ENCODE data around the gene MXRA8.
"Not testable (repeated sequence)": the region's sequence is repeated elsewhere in the genome, so short reads cannot be mapped to it uniquely, and the experiment has no call there.

Gene MXRA8

GRCh38 chr1:1390675-1391074, 32.3 kb upstream of the MXRA8 start:
- no peaks in the 10 kb centered on the region for H3K4me1 ChIP-seq (ENCODE audit: control insufficient read depth, insufficient read depth, low read length, poor library complexity, severe bottlenecking)
- H3K4me3 ChIP-seq (ENCODE audit: extremely low read depth, insufficient read depth, low read length, poor library complexity, severe bottlenecking): no peak overlapping the region
- H3K36me3 ChIP-seq (ENCODE audit: control insufficient read depth, insufficient read depth, low read length): peaks cover 100% of the 10 kb centered on the region
- no peaks in the 10 kb centered on the region for H3K9me3 ChIP-seq (ENCODE audit: control insufficient read depth, low read length)
- H3K27ac ChIP-seq (ENCODE audit: low read depth, low read length, severe bottlenecking): no peak overlapping the region
- WGBS, 2 experiments (ENCODE audit: insufficient coverage in 2 of 2): 92 to 98% methylated on average over 11 to 12 of the region's 12 CpGs

GRCh38 chr1:1388078-1388472, 29.7 kb upstream of the MXRA8 start:
- peaks cover 87% of the 10 kb centered on the region for H3K36me3 ChIP-seq (ENCODE audit: control insufficient read depth, insufficient read depth, low read length)
- H3K27ac ChIP-seq (ENCODE audit: low read depth, low read length, severe bottlenecking): no peak overlapping the region
- H3K4me3 ChIP-seq (ENCODE audit: extremely low read depth, insufficient read depth, low read length, poor library complexity, severe bottlenecking): no peak overlapping the region
- no peaks in the 10 kb centered on the region for H3K9me3 ChIP-seq (ENCODE audit: control insufficient read depth, low read length)
- no peaks in the 10 kb centered on the region for H3K4me1 ChIP-seq (ENCODE audit: control insufficient read depth, insufficient read depth, low read length, poor library complexity, severe bottlenecking)
- WGBS, 2 experiments (ENCODE audit: insufficient coverage in 2 of 2): 94 to 98% methylated on average over 10 to 13 of the region's 16 CpGs

- Histone ChIP-seq H3K4me3 (ENCODE audit: extremely low read depth, insufficient read depth, low read length, poor library complexity, severe bottlenecking) (no peak overlapping the region), H3K36me3 (ENCODE audit: control insufficient read depth, insufficient read depth, low read length) (peaks cover 80% of the 10 kb centered on the region), H3K9me3 (ENCODE audit: control insufficient read depth, low read length) (no peaks in the 10 kb centered on the region), H3K4me1 (ENCODE audit: control insufficient read depth, insufficient read depth, low read length, poor library complexity, severe bottlenecking) (no peaks in the 10 kb centered on the region), H3K27ac (ENCODE audit: low read depth, low read length, severe bottlenecking) (no peak overlapping the region)
- WGBS, 2 experiments (ENCODE audit: insufficient coverage in 2 of 2): 96% methylated on average over 39 to 48 of the region's 50 CpGs
Observed at GRCh38 chr1:1387098-1388077, 29.0 kb upstream of the MXRA8 start.

- no peak overlapping the region for H3K4me3 ChIP-seq (ENCODE audit: extremely low read depth, insufficient read depth, low read length, poor library complexity, severe bottlenecking)
- H3K27ac ChIP-seq (ENCODE audit: low read depth, low read length, severe bottlenecking): no peak overlapping the region
- H3K4me1 ChIP-seq (ENCODE audit: control insufficient read depth, insufficient read depth, low read length, poor library complexity, severe bottlenecking): no peaks in the 10 kb centered on the region
- WGBS, 2 experiments (ENCODE audit: insufficient coverage in 2 of 2): 95 to 98% methylated on average over 6 to 8 of the region's 8 CpGs
- no peaks in the 10 kb centered on the region for H3K9me3 ChIP-seq (ENCODE audit: control insufficient read depth, low read length)
- peaks cover 73% of the 10 kb centered on the region for H3K36me3 ChIP-seq (ENCODE audit: control insufficient read depth, insufficient read depth, low read length)
Observed at GRCh38 chr1:1385931-1386330, 27.6 kb upstream of the MXRA8 start.

GRCh38 chr1:1385339-1385738, 27.0 kb upstream of the MXRA8 start:
- peaks cover 67% of the 10 kb centered on the region for H3K36me3 ChIP-seq (ENCODE audit: control insufficient read depth, insufficient read depth, low read length)
- WGBS, 2 experiments (ENCODE audit: insufficient coverage in 2 of 2): 93% methylated on average over 23 of the region's 29 CpGs
- not testable (repeated sequence) for H3K4me1 ChIP-seq (ENCODE audit: control insufficient read depth, insufficient read depth, low read length, poor library complexity, severe bottlenecking)

GRCh38 chr1:1381294-1381693, 22.9 kb upstream of the MXRA8 start:
- 79 to 81% methylated on average over 7 to 8 of the region's 8 CpGs for WGBS, 2 experiments (ENCODE audit: insufficient coverage in 2 of 2)
- H3K4me1 ChIP-seq (ENCODE audit: control insufficient read depth, insufficient read depth, low read length, poor library complexity, severe bottlenecking): no peaks in the 10 kb centered on the region

More at GRCh38 chr1:1385339-1385738, 27.0 kb upstream of the MXRA8 start:
- H3K4me3 ChIP-seq (ENCODE audit: extremely low read depth, insufficient read depth, low read length, poor library complexity, severe bottlenecking); H3K9me3 ChIP-seq (ENCODE audit: control insufficient read depth, low read length); H3K27ac ChIP-seq (ENCODE audit: low read depth, low read length, severe bottlenecking): not testable (repeated sequence)

GRCh38 chr1:1380860-1381259, 22.5 kb upstream of the MXRA8 start:
- Histone ChIP-seq H3K4me1 (ENCODE audit: control insufficient read depth, insufficient read depth, low read length, poor library complexity, severe bottlenecking) (peaks cover 2% of the 10 kb centered on the region), H3K27ac (ENCODE audit: low read depth, low read length, severe bottlenecking) (no peak overlapping the region), H3K9me3 (ENCODE audit: control insufficient read depth, low read length) (no peaks in the 10 kb centered on the region), H3K4me3 (ENCODE audit: extremely low read depth, insufficient read depth, low read length, poor library complexity, severe bottlenecking) (no peak overlapping the region), H3K36me3 (ENCODE audit: control insufficient read depth, insufficient read depth, low read length) (peaks cover 28% of the 10 kb centered on the region)
- WGBS, 2 experiments (ENCODE audit: insufficient coverage in 2 of 2): 95 to 98% methylated on average over 16 of the region's 16 CpGs

More at GRCh38 chr1:1381294-1381693, 22.9 kb upstream of the MXRA8 start:
- H3K9me3 ChIP-seq (ENCODE audit: control insufficient read depth, low read length): no peaks in the 10 kb centered on the region
- peaks cover 32% of the 10 kb centered on the region for H3K36me3 ChIP-seq (ENCODE audit: control insufficient read depth, insufficient read depth, low read length)
- no peak overlapping the region for H3K4me3 ChIP-seq (ENCODE audit: extremely low read depth, insufficient read depth, low read length, poor library complexity, severe bottlenecking)
- no peak overlapping the region for H3K27ac ChIP-seq (ENCODE audit: low read depth, low read length, severe bottlenecking)

- 95 to 97% methylated on average over 13 of the region's 16 CpGs for WGBS, 2 experiments (ENCODE audit: insufficient coverage in 2 of 2)
Observed at GRCh38 chr1:1377540-1378205, 19.3 kb upstream of the MXRA8 start.

GRCh38 chr1:1376551-1377226, 18.3 kb upstream of the MXRA8 start:
- no peak overlapping the region for H3K4me3 ChIP-seq (ENCODE audit: extremely low read depth, insufficient read depth, low read length, poor library complexity, severe bottlenecking)
- H3K36me3 ChIP-seq (ENCODE audit: control insufficient read depth, insufficient read depth, low read length): peaks cover 27% of the 10 kb centered on the region
- no peak overlapping the region for H3K27ac ChIP-seq (ENCODE audit: low read depth, low read length, severe bottlenecking)
- H3K9me3 ChIP-seq (ENCODE audit: control insufficient read depth, low read length): no peaks in the 10 kb centered on the region
- peaks cover 7% of the 10 kb centered on the region for H3K4me1 ChIP-seq (ENCODE audit: control insufficient read depth, insufficient read depth, low read length, poor library complexity, severe bottlenecking)
- 93 to 94% methylated on average over 9 of the region's 10 CpGs for WGBS, 2 experiments (ENCODE audit: insufficient coverage in 2 of 2)

More at GRCh38 chr1:1377540-1378205, 19.3 kb upstream of the MXRA8 start:
- Histone ChIP-seq H3K4me3 (ENCODE audit: extremely low read depth, insufficient read depth, low read length, poor library complexity, severe bottlenecking) (no peak overlapping the region), H3K4me1 (ENCODE audit: control insufficient read depth, insufficient read depth, low read length, poor library complexity, severe bottlenecking) (peaks cover 7% of the 10 kb centered on the region), H3K27ac (ENCODE audit: low read depth, low read length, severe bottlenecking) (no peak overlapping the region), H3K36me3 (ENCODE audit: control insufficient read depth, insufficient read depth, low read length) (peaks cover 26% of the 10 kb centered on the region), H3K9me3 (ENCODE audit: control insufficient read depth, low read length) (no peaks in the 10 kb centered on the region)

- peak within 1 kb of the TSS; percentile 98 for H3K4me3 ChIP-seq (ENCODE audit: extremely low read depth, insufficient read depth, low read length, poor library complexity, severe bottlenecking)
- no peaks in the 10 kb centered on the region for H3K9me3 ChIP-seq (ENCODE audit: control insufficient read depth, low read length)
- peaks cover 7% of the 10 kb centered on the region for H3K4me1 ChIP-seq (ENCODE audit: control insufficient read depth, insufficient read depth, low read length, poor library complexity, severe bottlenecking)
- 0% methylated on average over 71 to 79 of the region's 85 CpGs for WGBS, 2 experiments (ENCODE audit: insufficient coverage in 2 of 2)
- H3K27ac ChIP-seq (ENCODE audit: low read depth, low read length, severe bottlenecking): peak within 1 kb of the TSS; percentile 86
- H3K36me3 ChIP-seq (ENCODE audit: control insufficient read depth, insufficient read depth, low read length): peaks cover 28% of the 10 kb centered on the region
Observed at GRCh38 chr1:1374929-1375662, 16.7 kb upstream of the MXRA8 start, which contains the start of gene AURKAIP1. TSS of gene AURKAIP1 (minus strand) at chr1:1375207. CDS start at chr1:1374756, 451 bp downstream.

Measured in mesodermal cell (in vitro differentiated cells).